ENCODE measurements around the gene SEC11A. TPM values are rescaled to one million over a fixed set of nuclear protein-coding genes. Genes with fewer than 3 reads are reported as not detected.
A peak's percentile ranks its signal among the peaks of the same experiment; 100 is the strongest.
"Not testable (repeated sequence)": the region's sequence is repeated elsewhere in the genome, so short reads cannot be mapped to it uniquely, and the experiment has no call there.

SEC11A gene
- total RNA-seq, 1 donor from 2014 or later, result 82.5 TPM

DNA sequence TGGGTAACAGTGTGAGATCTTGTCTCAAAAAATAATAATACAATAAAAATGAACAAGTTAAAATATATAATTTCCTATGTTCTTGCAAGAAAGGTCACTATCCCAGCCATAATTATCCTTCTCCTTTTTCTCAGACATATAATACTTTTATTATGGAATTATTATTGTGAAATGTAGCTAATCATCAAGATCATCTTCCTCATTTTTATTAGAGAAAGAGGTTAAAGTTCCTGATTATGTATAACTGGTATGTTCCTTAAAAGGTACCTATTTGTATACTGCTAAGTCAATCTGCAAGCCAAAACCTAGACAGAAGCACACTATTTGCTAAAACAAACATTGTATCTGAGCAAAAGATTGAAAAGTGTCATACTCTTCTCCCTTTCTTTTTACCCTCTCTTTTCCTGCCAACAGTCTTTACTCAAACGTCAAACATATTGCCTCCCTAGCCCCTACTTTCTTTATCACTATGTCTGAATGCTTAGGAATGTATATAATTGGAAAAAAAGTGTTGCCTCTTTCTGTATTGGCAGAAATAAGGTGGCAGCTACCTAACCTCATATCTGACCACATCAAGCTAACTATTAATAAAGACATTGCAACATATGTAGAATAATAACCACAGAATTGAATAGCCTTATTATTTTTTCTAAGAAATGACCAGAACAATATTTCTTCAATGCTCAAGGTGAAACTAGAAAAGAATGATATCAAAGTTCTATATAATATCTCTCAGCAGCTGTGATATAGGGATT is 18.5 kb downstream of the SEC11A start:
- intact Hi-C loops (cut with DNase I), result no loop called here

DNA sequence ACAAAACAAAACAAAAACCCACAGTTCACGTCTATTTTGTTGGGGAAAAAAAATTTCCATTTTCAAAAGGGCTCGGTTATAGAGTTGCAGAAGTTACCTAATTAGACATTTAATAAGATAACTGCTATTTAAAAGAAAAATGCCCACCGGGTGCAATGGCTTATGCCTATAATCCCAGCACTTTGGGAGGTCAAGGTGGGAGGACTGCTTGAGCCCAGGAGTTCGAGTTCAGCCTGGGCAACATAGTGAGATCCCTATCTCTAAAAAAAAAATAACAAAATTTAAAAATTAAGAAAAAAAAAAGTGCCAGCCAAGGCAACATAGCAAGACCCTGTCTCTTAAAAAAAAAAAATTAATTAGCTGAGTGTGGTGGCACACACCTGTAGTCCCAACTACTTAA is 19.2 kb downstream of the SEC11A start:
- DNase-seq, result no peak
- no peak for ATAC-seq (ENCODE audit: poor library complexity)
- intact Hi-C loops (cut with DNase I), result no loop called here

More for the DNA sequence above, 18.5 kb downstream of the SEC11A start:
- DNase-seq, result no peak
- ATAC-seq (ENCODE audit: poor library complexity), result no peak

DNA sequence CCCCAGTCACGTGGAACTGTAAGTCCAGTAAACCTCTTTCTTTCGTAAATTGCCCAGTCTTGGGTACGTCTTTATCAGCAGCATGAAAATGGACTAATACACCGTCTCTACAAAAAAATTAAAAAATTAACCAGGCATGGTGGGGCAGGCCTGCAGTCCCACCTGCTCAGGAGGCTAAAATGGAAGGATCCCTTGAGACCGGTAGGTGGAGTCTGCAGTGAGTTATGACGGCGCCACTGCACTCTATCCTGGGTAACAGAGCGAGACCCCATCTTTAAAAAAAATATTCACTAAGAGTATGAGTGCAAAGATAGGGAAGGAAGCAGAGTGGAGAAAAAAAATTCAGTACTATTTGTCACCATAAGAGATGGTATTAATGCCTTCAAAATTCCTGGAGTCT is 25.6 kb downstream of the SEC11A start:
- DNase-seq (no peak), ATAC-seq (ENCODE audit: poor library complexity) (no peak)
- intact Hi-C loops (cut with DNase I), result no loop called here

DNA sequence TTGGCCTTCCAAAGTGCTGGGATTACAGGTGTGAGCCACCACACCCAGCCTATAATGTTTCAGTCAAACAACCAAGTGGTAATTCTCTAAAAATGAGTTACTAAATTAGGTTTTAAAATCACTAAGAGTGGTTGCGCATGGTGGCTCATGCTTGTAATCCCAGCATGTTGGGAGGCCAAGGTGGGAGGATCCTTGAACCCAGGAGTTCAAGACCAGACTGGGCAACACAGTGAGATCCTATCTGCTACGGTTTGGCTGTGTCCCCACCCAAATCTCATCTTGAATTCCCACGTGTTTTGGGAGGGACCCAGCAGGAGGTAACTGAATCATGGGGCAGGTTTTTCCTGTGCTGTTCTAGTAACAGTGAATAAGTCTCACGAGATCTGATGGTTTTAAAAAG is 26.1 kb downstream of the SEC11A start:
- no peak for DNase-seq
- intact Hi-C loops (cut with DNase I), result no loop called here
- ATAC-seq (ENCODE audit: poor library complexity), result no peak

DNA sequence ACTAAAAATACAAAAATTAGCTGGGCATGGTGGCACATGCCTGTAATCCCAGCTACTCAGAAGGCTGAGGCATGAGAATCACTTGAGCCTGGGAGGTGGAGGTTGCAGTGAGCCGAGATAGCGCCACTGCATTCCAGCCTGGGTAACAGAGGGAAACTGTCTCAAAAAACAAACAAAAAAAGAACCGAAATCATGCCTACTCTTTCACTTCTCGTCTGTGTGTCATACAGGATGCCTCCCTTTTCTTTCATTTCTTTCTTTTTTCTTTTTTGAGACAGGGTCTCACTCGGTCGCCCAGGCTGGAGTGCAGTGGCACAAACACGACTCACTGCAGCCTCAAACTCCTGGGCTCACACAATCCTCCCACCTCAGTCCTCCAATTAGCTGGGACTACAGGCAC is 29.5 kb downstream of the SEC11A start:
- DNase-seq; intact Hi-C loops (cut with DNase I); ATAC-seq (ENCODE audit: poor library complexity): not testable (repeated sequence)

DNA sequence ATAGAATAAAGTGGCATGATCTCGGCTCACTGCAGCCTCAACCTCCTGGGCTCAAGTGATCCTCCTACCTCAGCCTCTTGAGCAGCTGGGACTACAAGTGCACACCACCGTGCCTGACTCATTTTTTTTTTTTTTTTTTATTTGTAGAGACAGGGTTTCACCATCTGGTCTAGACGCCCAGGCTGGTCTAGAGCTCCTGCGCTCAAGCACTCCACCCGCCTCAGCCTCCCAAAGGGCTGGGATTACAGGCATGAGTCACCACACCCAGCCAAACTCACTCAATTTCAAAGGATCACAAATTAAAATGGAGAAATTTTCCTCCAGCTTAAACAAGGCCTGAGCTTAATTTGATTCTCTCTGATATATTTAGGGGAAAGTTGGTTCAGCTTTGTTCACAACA is 30.6 kb downstream of the SEC11A start:
- intact Hi-C loops (cut with DNase I), result no loop called here
- ATAC-seq (ENCODE audit: poor library complexity), result peak; percentile 80
- peak; percentile 74 for DNase-seq

DNA sequence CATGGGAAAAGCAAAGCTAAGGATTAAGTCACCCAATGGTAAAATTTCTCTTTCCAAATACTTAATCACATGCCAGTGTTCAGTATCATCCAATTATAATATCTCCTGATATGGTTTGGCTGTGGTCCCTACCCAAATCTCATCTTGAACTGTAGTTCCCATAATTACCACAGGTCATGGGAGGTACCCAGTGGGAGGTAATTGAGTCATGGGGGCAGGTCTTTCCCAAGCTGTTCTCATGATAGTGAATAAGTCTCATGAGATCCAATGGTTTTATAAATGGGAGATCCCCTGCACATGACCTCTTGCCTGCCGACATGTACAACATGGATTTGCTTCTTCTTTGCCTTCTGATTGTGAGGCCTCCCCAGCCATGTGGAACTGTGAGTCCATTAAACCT is 31.8 kb downstream of the SEC11A start:
- DNase-seq (no peak), ATAC-seq (ENCODE audit: poor library complexity) (no peak)
- intact Hi-C loops (cut with DNase I), result no loop called here

DNA sequence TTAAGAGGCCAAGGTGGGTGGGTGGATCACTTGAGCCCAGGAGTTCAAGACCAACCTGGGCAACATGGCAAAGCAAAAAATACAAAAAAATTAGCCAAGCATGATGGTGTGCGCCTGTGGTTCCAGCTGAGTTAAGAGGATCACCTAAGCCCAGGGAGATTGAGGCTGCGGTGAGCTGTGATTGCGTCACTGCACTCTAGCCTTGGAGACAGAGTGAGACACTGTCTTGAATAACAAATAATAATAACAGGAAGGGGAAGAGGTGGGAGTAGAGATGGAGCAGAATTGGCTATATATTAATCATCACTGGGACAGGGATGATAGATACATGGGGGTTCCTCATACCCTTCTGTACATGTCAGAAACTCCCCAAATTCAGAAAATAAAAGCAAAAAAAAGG is 34.1 kb downstream of the SEC11A start:
- ATAC-seq (ENCODE audit: poor library complexity), result no peak
- DNase-seq, result no peak

DNA sequence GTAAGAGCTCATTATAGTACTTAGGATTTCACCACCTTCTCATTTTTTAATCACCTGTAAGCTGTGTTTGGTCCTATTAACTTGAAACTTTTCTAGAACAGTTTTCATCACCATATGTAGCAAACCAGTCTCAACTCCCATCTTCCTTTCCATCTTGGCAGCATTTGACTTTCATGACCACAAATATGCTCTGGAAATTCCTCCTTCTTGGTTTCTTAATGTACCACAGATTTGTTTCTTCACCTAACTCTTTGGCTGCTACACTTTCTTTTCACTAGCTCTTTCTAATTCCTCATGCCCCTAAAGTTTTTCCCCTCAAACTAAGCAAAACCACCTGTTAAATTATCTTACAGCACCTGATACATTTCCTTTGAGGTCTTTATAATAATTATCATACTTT is 44.7 kb downstream of the SEC11A start:
- DNase-seq, result no peak
- intact Hi-C loops (cut with DNase I), result no loop called here
- ATAC-seq (ENCODE audit: poor library complexity), result no peak

More for the DNA sequence above, 34.1 kb downstream of the SEC11A start:
- intact Hi-C loops (cut with DNase I), result no loop called here

DNA sequence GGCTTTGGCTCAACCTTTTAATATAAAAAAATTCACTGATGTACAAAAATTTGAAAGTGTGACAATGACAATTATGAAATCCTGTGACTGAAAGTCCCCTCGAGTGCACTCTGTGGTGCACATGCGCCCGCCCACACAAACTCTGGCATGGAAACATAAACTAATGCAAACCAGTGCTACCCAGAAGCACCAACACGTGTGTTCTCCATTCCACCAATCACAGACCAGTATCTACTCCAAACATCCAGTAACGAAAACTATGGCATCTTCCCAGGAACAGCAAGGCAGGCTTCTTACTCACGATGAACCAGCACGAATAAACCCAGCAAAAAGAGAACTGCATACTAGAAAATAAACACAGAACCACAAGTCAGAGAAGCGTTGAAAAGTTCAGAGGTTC is 46.2 kb downstream of the SEC11A start:
- intact Hi-C loops (cut with DNase I), result no loop called here
- DNase-seq (no peak), ATAC-seq (ENCODE audit: poor library complexity) (no peak)

DNA sequence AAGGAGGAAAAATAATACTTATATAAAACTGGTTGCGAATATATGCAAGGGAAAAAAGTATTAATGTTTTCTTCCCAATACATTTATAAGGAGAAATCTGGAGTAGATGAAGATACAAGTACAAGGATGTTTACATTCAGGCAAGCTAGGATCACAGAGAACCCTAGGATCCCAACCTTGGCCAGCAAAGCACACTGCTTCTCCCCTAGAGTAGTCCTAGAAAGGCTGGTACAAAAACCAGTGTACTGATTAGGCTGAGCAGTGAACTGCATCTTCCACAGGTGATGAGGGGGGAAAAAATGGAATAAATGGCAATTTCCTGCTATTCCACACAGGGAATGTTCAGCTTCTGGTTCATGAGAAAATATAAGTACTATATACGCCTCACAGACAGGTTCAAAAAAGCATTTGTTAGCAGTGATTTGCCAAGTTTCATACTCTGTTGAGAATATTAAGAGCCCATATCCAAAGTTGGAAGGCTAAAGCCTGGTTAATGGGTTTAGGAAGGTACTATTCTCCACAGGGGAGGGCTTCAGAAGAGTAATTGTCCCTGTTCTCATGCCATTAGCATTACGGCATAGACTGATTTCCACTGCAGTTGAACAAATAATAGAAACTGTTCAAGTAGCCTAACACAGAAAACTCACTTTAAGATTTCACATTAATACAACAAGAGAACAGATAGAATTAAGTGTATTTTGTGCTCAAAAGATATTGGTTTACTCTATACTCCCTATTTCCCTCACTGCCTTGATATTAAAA is 47.5 kb downstream of the SEC11A start:
- ATAC-seq (ENCODE audit: poor library complexity), result no peak
- intact Hi-C loops (cut with DNase I), result no loop called here
- DNase-seq, result no peak

DNA sequence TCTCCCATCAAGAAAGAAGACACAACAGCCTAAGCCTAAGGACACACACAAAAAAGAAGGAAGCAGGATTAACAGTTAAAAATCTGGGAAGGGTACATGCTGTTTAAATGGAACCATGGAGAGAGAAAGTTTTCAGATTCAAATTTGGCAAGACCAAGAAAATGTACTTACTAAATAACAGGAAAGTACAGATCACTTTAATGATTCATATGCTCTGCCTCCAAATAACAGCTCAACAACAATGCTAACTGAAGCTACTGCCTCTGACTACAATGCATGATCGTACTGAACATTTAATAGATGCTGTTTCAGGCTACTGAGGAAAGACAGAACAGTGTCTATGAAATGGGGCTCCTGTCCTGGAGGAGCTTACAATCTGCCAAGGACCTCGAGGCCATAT is 49.6 kb downstream of the SEC11A start:
- ATAC-seq (ENCODE audit: poor library complexity) (no peak), DNase-seq (no peak)
- intact Hi-C loops (cut with DNase I), result no loop called here

DNA sequence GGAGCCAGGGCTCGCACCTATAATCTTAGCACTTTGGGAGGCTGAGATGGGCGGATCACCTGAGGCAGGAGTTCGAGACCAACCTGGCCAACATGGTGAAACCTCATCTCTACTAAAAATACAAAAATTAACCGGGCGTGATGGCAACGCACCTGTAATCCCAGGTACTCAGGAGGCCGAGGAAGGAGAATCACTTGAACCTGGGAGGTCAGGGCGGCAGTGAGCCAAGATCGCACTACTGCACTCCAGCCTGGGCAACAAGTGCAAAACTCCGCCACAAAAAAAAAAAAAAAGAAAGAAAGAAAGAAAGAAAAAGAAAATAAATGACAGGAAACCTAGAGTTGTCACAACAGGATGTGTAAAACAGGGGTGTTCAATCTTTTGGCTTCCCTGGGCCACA is 54.9 kb downstream of the SEC11A start:
- DNase-seq (no peak), ATAC-seq (ENCODE audit: poor library complexity) (no peak)
- intact Hi-C loops (cut with DNase I), result no loop called here

DNA sequence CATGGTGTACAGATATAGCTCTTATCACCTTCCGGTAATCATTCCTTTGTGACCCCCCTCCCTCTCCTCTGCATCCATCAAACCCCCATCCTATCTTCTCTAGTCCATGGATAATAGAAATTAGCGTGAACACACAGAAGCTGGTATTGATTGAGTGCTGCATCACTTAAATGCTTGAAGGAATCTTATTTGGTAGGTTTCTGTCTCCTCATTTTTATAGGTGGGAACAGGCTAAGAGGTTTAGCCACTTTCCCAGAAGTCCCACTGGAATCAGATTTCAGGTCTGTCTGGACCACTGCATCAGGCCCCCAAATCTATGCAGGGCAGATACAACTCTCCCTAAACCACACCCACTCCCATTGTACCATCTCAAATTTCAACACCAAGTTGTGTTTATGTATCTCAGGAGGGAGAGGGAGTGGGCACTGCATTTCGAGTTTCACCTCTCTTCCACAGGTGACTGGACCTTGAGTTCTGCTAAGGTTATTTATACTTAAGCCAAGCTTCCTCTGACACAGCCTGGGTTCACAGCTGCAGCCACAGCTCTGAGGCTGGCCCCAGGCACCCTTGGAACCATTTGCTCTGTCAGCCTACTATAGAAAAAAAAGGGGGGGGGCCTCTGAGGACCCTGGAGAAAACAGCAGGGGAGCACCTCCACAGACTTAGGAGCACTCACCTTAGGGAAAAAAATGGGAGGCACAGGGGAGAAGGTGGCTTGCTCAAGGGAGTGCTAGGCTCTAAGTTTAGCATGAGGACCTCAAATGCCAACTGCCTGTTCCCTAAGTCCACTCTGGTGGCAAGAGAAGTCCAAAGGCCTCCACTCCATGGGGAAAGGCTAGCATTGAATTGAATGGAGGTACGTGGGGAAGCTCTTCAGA is 55.8 kb downstream of the SEC11A start:
- intact Hi-C loops (cut with DNase I), result no loop called here
- no peak for ATAC-seq (ENCODE audit: poor library complexity)
- DNase-seq, result no peak

DNA sequence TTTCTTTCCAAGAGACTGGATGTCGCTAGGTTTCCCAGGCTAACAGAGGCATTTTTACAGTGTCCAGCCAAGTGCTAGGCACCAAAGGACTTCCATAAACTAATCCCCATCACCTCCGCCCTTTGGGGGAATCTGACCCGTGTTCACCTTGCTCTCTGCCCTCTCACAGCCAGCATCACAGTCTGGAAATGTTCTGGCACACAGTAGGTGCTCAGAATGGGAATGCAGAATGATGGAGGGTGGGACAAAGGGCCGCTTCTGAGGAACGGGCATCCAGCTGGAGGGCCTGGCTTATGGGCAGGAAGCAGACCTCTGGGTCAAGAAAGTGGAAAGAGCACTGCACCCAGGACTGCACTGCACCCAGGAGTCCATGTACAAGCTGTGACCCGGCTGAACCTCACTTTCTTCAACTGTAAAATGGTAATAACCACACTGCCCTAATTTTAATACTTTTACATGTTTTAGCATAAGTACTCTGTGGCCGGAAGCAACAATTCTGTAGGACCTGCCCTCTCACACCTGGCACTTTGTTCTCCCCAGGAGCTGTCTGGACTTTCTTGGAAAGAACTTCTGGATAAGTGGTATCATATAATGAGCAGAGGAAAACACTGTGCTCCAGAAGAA is 57.0 kb downstream of the SEC11A start:
- DNase-seq (no peak), ATAC-seq (ENCODE audit: poor library complexity) (no peak)
- intact Hi-C loops (cut with DNase I), result no loop called here

DNA sequence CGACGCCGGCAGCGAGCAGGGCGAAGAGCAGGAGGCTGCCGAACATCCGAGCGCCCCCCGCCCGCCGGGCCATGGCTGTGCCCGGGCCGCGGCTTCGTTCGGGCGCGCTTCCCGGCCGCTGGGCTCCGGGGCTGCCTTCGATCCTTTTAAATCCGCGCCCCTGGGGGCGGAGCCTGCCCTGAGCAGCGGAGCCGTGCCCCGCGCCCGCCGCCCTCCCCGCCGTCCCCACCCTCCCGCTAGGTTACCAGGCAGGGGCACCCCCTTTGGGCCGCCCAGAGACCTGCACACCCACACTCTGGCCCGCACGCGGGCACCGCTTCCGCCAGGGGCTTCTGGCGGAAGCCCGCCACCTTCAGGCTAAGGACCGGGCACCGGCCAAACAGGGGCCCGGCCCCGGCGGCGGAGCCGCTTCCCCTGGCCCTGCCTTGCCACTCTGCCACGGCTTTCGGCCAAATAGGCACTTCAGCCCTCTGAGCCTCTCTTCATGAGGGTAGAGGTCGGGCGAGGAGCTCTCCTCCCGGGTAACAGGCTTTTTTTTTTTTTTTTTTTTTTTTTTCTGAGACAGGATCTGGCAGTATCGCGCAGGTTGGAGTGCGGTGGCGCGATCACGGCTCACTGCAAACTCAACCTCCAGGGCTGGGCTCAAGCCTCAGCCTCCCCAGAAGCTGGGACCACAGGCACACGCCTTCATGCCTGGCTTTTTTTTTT is 57.7 kb downstream of the SEC11A start, which contains the start of gene NMB:
NMB (minus strand) TSS at position 120 of the 708 bp plus-strand sequence; CDS start at position 73, 47 bp downstream.
- intact Hi-C loops (cut with DNase I), result no loop called here
- DNase-seq (peak; percentile 85), ATAC-seq (ENCODE audit: poor library complexity) (peak; percentile 66)

DNA sequence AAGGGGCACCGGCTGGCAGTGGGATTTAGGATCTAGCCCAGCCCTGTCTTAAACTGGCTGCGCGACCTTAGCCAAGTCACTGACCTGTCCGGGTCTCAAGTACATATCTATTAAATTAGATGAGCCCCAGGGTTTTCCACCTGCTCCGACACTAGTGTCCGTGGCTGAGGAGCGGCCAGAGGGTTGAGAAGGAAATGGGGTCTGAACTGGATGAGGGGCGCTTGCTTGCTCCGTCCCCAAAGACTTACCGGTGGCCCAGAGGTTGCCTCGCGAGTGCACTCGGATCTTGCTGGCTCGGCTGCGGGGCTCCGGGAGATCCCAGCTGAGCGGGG is 58.2 kb downstream of the SEC11A start:
- DNase-seq, result no peak
- intact Hi-C loops (cut with DNase I), result no loop called here
- no peak for ATAC-seq (ENCODE audit: poor library complexity)

DNA sequence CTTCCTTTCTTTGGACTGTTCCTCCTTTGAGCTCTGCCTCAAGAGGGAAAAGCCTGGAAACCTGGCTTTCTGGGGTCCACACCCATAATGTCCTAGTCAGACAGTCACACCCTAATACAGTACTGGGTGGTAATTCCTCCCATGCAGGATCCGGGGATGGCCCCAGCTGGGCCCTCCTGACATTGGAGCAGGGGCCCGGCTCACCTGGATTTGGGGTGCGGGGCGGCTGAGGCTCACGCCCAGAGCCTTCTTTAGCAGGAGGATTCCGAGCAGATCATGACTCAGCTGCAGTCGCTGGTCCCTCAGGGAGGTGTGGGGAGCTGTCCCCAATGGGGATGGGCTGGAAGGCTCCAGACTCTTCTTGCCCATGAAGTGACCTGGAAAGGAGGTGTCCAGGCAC is 59.0 kb downstream of the SEC11A start:
- DNase-seq (no peak), ATAC-seq (ENCODE audit: poor library complexity) (no peak)
- intact Hi-C loops (cut with DNase I), result no loop called here
